T-helper 1 cell treated with Interleukin-12 subunit alpha and Interleukin-12 subunit beta and Interleukin-4 antibody, amounts not matched to agents 30 μg/mL and 1 μg/mL, for 36 hours (primary cell): ENCODE data around the gene GLCE.
"Not testable (repeated sequence)": the region's sequence is repeated elsewhere in the genome, so short reads cannot be mapped to it uniquely, and the experiment has no call there.

Source experiments
- H3K27ac Mint-ChIP-seq: one replicate; pipeline ENCODE4 v1.8.0; 2021; ENCODE audit warnings: mild to moderate bottlenecking, mixed read lengths
- H3K27me3 Mint-ChIP-seq: one replicate; pipeline ENCODE4 v1.8.0; 2021; ENCODE audit warnings: low read depth, mixed read lengths
- H3K36me3 Mint-ChIP-seq: one replicate; pipeline ENCODE4 v1.8.0; 2021; ENCODE audit warnings: low read depth, mixed read lengths
- H3K4me1 Mint-ChIP-seq: one replicate; pipeline ENCODE4 v1.8.0; 2021; ENCODE audit warnings: low read depth, mixed read lengths
- H3K4me3 Mint-ChIP-seq: one replicate; pipeline ENCODE4 v1.8.0; 2021; ENCODE audit warnings: mild to moderate bottlenecking, moderate library complexity, mixed read lengths
- H3K9me3 Mint-ChIP-seq: one replicate; pipeline ENCODE4 v1.8.0; 2021; ENCODE audit warnings: mixed read lengths

The GLCE gene

GRCh38 chr15:69161079-69161877 lies 843 bp downstream of the GLCE start:
- Mint-ChIP-seq H3K27ac (peak overlapping the region; percentile 61), H3K27me3 (peaks cover 46% of the 10 kb centered on the region), H3K4me3 (peak overlapping the region; percentile 91), H3K9me3 (no peaks in the 10 kb centered on the region), H3K4me1 (peaks cover 11% of the 10 kb centered on the region), H3K36me3 (no peaks in the 10 kb centered on the region)

- Mint-ChIP-seq H3K27ac (no peak overlapping the region), H3K4me1 (peaks cover 11% of the 10 kb centered on the region), H3K4me3 (peak overlapping the region; percentile 91), H3K36me3 (no peaks in the 10 kb centered on the region), H3K27me3 (peaks cover 46% of the 10 kb centered on the region), H3K9me3 (no peaks in the 10 kb centered on the region)
Measured at GRCh38 chr15:69161878-69162213, 1.4 kb downstream of the GLCE start.

- no peaks in the 10 kb centered on the region for H3K36me3 Mint-ChIP-seq
- H3K4me3 Mint-ChIP-seq = no peak overlapping the region
Measured at GRCh38 chr15:69163141-69163669, 2.8 kb downstream of the GLCE start.

GRCh38 chr15:69164807-69165636 lies 4.6 kb downstream of the GLCE start:
- H3K27ac Mint-ChIP-seq = no peak overlapping the region
- H3K4me3 Mint-ChIP-seq = no peak overlapping the region
- peaks cover 52% of the 10 kb centered on the region for H3K27me3 Mint-ChIP-seq
- H3K4me1 Mint-ChIP-seq = peaks cover 8% of the 10 kb centered on the region
- H3K9me3 Mint-ChIP-seq = no peaks in the 10 kb centered on the region
- H3K36me3 Mint-ChIP-seq = no peaks in the 10 kb centered on the region

More at GRCh38 chr15:69163141-69163669, 2.8 kb downstream of the GLCE start:
- Mint-ChIP-seq H3K27ac (no peak overlapping the region), H3K9me3 (no peaks in the 10 kb centered on the region), H3K27me3 (peaks cover 55% of the 10 kb centered on the region), H3K4me1 (peaks cover 11% of the 10 kb centered on the region)

- H3K36me3 Mint-ChIP-seq = no peaks in the 10 kb centered on the region
- no peak overlapping the region for H3K27ac Mint-ChIP-seq
- H3K9me3 Mint-ChIP-seq = no peaks in the 10 kb centered on the region
- peaks cover 6% of the 10 kb centered on the region for H3K4me1 Mint-ChIP-seq
- no peak overlapping the region for H3K4me3 Mint-ChIP-seq
- H3K27me3 Mint-ChIP-seq = peaks cover 49% of the 10 kb centered on the region
Measured at GRCh38 chr15:69165637-69166025, 5.2 kb downstream of the GLCE start.

GRCh38 chr15:69167218-69167846 lies 6.9 kb downstream of the GLCE start:
- Mint-ChIP-seq H3K4me3 (no peak overlapping the region), H3K4me1 (no peaks in the 10 kb centered on the region), H3K27me3 (peaks cover 34% of the 10 kb centered on the region), H3K9me3 (no peaks in the 10 kb centered on the region), H3K27ac (no peak overlapping the region), H3K36me3 (no peaks in the 10 kb centered on the region)

GRCh38 chr15:69168361-69168760 lies 7.9 kb downstream of the GLCE start:
- H3K9me3 Mint-ChIP-seq, H3K36me3 Mint-ChIP-seq, H3K4me3 Mint-ChIP-seq, H3K4me1 Mint-ChIP-seq, H3K27ac Mint-ChIP-seq: not testable (repeated sequence)
- peaks cover 31% of the 10 kb centered on the region for H3K27me3 Mint-ChIP-seq

- not testable (repeated sequence) for H3K4me1 Mint-ChIP-seq, H3K4me3 Mint-ChIP-seq, H3K9me3 Mint-ChIP-seq, H3K36me3 Mint-ChIP-seq, H3K27ac Mint-ChIP-seq
- peaks cover 29% of the 10 kb centered on the region for H3K27me3 Mint-ChIP-seq
Measured at GRCh38 chr15:69169540-69169939, 9.1 kb downstream of the GLCE start.

GRCh38 chr15:69170597-69170996 lies 10.2 kb downstream of the GLCE start:
- H3K4me3 Mint-ChIP-seq = no peak overlapping the region
- no peaks in the 10 kb centered on the region for H3K36me3 Mint-ChIP-seq
- H3K9me3 Mint-ChIP-seq = no peaks in the 10 kb centered on the region
- peaks cover 20% of the 10 kb centered on the region for H3K27me3 Mint-ChIP-seq
- H3K27ac Mint-ChIP-seq = no peak overlapping the region
- no peaks in the 10 kb centered on the region for H3K4me1 Mint-ChIP-seq

GRCh38 chr15:69172847-69173246 lies 12.4 kb downstream of the GLCE start:
- H3K9me3 Mint-ChIP-seq = no peaks in the 10 kb centered on the region
- peaks cover 12% of the 10 kb centered on the region for H3K27me3 Mint-ChIP-seq
- no peaks in the 10 kb centered on the region for H3K4me1 Mint-ChIP-seq
- no peak overlapping the region for H3K4me3 Mint-ChIP-seq
- H3K36me3 Mint-ChIP-seq = no peaks in the 10 kb centered on the region
- H3K27ac Mint-ChIP-seq = no peak overlapping the region

- Mint-ChIP-seq H3K36me3 (no peaks in the 10 kb centered on the region), H3K9me3 (no peaks in the 10 kb centered on the region), H3K4me3 (no peak overlapping the region), H3K27me3 (peaks cover 5% of the 10 kb centered on the region), H3K4me1 (no peaks in the 10 kb centered on the region), H3K27ac (no peak overlapping the region)
Measured at GRCh38 chr15:69175536-69175935, 15.1 kb downstream of the GLCE start.

GRCh38 chr15:69181424-69181823 lies 21.0 kb downstream of the GLCE start:
- Mint-ChIP-seq H3K9me3 (no peaks in the 10 kb centered on the region), H3K27me3 (no peaks in the 10 kb centered on the region), H3K27ac (no peak overlapping the region), H3K4me3 (no peak overlapping the region), H3K36me3 (no peaks in the 10 kb centered on the region), H3K4me1 (no peaks in the 10 kb centered on the region)

GRCh38 chr15:69185216-69185615 lies 24.8 kb downstream of the GLCE start:
- Mint-ChIP-seq H3K27ac (no peak overlapping the region), H3K27me3 (no peaks in the 10 kb centered on the region), H3K9me3 (no peaks in the 10 kb centered on the region), H3K36me3 (peaks cover 3% of the 10 kb centered on the region), H3K4me1 (no peaks in the 10 kb centered on the region), H3K4me3 (no peak overlapping the region)

- no peak overlapping the region for H3K27ac Mint-ChIP-seq
- H3K36me3 Mint-ChIP-seq = peaks cover 3% of the 10 kb centered on the region
- H3K4me1 Mint-ChIP-seq = no peaks in the 10 kb centered on the region
- no peaks in the 10 kb centered on the region for H3K27me3 Mint-ChIP-seq
- H3K9me3 Mint-ChIP-seq = no peaks in the 10 kb centered on the region
- H3K4me3 Mint-ChIP-seq = no peak overlapping the region
Measured at GRCh38 chr15:69185706-69186105, 25.3 kb downstream of the GLCE start.
